ENCODE measurements around the gene LRG1. TPM values are rescaled to one million over a fixed set of nuclear protein-coding genes. Genes with fewer than 3 reads are reported as not detected.
A peak's percentile ranks its signal among the peaks of the same experiment; 100 is the strongest.

Gene LRG1
- total and polyA plus RNA-seq, 9 of the 15 experiments (the other 6 are each of a cell fraction or from before 2014, with no cell fraction given) = 1.5 to 11.9 (median 8.7) TPM

DNA sequence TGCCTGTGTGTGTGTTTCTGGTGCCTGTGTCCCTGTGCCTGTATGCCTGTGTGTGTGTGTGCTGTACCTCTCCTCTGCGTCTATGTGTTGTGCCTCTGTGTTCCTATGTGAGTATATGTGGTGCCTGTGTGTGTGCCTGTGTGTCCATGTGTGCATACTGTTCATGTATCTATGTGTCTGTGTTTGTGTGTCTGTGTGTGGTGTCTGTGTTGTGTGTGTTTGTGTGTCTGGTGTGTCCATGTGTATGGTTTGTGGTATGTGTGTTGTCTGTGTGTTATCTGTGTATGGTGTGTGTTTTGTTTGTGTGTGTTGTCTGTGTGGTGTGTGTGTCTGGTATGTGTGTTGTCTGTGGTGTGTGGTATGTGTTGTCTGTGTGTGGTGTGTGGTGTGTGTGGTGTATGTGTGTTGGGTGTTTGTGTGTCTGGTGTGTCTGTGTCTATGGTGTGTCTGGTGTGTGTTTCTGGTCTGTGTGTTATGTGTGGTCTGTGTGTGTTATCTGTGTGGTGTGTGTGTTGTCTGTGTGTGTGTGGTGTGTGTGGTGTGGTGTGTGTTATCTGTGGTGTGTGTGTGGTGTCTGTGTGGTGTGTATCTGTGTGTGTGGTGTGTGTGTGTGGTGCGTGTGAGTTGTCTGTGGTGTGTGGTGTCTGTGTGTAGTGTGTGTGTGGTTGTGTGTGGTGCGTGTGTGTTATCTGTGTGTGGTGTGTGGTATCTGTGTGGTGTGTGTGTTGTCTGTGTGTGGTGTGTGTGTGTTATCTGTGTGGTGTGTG lies 47.3 kb downstream of the LRG1 start (continued):
- TF ChIP-seq, protein P1, sequence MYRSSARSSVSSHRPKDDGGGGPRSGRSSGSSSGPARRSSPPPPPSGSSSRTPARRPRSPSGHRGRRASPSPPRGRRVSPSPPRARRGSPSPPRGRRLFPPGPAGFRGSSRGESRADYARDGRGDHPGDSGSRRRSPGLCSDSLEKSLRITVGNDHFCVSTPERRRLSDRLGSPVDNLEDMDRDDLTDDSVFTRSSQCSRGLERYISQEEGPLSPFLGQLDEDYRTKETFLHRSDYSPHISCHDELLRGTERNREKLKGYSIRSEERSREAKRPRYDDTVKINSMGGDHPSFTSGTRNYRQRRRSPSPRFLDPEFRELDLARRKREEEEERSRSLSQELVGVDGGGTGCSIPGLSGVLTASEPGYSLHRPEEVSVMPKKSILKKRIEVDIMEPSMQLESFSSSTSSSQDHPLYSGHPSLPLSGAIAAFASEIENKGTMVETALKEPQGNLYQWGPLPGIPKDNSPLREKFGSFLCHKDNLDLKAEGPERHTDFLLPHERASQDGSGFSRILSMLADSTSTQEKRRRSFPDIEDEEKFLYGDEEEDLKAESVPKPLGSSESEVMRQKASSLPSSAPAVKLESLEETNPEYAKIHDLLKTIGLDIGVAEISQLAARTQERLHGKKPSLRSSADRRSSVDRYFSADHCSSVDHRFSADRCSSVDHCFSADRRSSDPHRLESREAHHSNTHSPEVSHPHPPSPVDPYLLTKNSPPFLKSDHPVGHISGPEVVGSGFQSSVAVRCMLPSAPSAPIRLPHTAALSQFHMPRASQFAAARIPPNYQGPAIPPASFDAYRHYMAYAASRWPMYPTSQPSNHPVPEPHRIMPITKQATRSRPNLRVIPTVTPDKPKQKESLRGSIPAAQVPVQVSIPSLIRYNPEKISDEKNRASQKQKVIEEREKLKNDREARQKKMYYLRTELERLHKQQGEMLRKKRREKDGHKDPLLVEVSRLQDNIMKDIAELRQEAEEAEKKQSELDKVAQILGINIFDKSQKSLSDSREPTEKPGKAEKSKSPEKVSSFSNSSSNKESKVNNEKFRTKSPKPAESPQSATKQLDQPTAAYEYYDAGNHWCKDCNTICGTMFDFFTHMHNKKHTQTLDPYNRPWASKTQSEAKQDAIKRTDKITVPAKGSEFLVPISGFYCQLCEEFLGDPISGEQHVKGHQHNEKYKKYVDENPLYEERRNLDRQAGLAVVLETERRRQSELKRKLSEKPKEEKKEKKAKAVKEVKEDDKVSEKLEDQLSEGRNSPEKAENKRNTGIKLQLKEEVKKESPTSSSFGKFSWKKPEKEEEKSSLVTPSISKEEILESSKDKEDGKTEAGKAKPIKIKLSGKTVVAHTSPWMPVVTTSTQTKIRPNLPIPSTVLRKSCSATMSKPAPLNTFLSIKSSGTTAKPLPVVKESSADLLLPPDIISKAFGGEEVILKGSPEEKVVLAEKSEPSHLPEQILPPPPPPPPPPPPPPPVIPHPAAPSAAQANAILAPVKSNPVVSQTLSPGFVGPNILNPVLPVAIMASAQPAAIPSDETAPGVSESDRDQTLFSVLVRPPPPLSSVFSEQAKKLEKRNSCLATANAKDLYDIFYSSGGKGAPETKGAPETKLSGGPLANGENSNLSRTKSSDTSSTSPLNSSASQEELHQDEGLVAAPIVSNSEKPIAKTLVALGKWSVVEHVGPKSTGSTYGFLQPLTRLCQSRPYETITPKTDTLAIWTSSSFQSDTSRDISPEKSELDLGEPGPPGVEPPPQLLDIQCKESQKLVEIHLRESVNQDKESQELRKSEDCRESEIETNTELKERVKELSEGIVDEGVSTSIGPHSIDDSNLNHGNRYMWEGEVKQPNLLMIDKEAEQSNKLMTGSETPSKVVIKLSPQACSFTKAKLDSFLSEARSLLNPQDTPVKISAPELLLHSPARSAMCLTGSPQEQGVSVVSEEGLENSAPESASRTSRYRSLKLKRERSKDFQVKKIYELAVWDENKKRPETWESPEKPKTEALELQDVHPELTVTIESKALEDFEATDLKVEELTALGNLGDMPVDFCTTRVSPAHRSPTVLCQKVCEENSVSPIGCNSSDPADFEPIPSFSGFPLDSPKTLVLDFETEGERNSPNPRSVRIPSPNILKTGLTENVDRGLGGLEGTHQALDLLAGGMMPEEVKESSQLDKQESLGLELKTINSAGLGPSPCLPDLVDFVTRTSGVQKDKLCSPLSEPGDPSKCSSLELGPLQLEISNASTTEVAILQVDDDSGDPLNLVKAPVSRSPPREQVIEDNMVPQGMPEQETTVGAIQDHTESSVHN (IDR thresholded peaks at IDR 0.05; ENCODE audit: borderline replicate concordance in 1 of 2, low read depth in 1 of 2) = no peak
- no peak for TF ChIP-seq LEF1 (IDR thresholded peaks at IDR 0.05)
- peak; percentile 8 for TF ChIP-seq PHF20 (IDR thresholded peaks at IDR 0.05; ENCODE audit: partially characterized antibody)
- TF ChIP-seq ZNF707 (CRISPR knock-in tag; conservative IDR thresholded peaks at IDR 0.05) = no peak
- TF ChIP-seq NELFE (IDR thresholded peaks at IDR 0.05; ENCODE audit: insufficient read depth, insufficient read length) = no peak
- peak; percentile 48 for TF ChIP-seq SUPT5H (IDR thresholded peaks at IDR 0.05)
- TF ChIP-seq RBM17 (IDR thresholded peaks at IDR 0.05; ENCODE audit: borderline replicate concordance, low read depth, low read length) = no peak
- TF ChIP-seq PRMT5 (CRISPR knock-in tag; IDR thresholded peaks at IDR 0.05) = no peak
- no peak for TF ChIP-seq SMC3 (conservative IDR thresholded peaks at IDR 0.05; ENCODE audit: insufficient read depth, low read depth, low read length)
- TF ChIP-seq, protein P2, sequence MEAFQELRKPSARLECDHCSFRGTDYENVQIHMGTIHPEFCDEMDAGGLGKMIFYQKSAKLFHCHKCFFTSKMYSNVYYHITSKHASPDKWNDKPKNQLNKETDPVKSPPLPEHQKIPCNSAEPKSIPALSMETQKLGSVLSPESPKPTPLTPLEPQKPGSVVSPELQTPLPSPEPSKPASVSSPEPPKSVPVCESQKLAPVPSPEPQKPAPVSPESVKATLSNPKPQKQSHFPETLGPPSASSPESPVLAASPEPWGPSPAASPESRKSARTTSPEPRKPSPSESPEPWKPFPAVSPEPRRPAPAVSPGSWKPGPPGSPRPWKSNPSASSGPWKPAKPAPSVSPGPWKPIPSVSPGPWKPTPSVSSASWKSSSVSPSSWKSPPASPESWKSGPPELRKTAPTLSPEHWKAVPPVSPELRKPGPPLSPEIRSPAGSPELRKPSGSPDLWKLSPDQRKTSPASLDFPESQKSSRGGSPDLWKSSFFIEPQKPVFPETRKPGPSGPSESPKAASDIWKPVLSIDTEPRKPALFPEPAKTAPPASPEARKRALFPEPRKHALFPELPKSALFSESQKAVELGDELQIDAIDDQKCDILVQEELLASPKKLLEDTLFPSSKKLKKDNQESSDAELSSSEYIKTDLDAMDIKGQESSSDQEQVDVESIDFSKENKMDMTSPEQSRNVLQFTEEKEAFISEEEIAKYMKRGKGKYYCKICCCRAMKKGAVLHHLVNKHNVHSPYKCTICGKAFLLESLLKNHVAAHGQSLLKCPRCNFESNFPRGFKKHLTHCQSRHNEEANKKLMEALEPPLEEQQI (IDR thresholded peaks at IDR 0.05) = no peak
- TF ChIP-seq ZFP1 (CRISPR knock-in tag; IDR thresholded peaks at IDR 0.05) = no peak
- no peak for TF ChIP-seq ZNF324 (CRISPR knock-in tag; IDR thresholded peaks at IDR 0.05)
- no peak for TF ChIP-seq MYBL2 (IDR thresholded peaks at IDR 0.05; ENCODE audit: low read depth)
- no peak for TF ChIP-seq MYBL2 (CRISPR knock-in tag; IDR thresholded peaks at IDR 0.05; ENCODE audit: borderline replicate concordance)
- no peak for TF ChIP-seq DACH1 (IDR thresholded peaks at IDR 0.05; ENCODE audit: partially characterized antibody)
- TF ChIP-seq STAT5A (IDR thresholded peaks at IDR 0.05; ENCODE audit: borderline replicate concordance, low read length) = 0 out of 2 replicates have a peak, but pooled peaks have one; percentile 34
- TF ChIP-seq PCBP2 (IDR thresholded peaks at IDR 0.05; ENCODE audit: low read depth, low read length, poor library complexity, severe bottlenecking) = no peak
- no peak for TF ChIP-seq SRSF1 (IDR thresholded peaks at IDR 0.05; ENCODE audit: low read depth, low read length)
- TF ChIP-seq NR1H2 (CRISPR knock-in tag; IDR thresholded peaks at IDR 0.05) = no peak
